ENCODE measurements around the gene ATP1A4.

- no peak for TF ChIP-seq CTCF (IDR thresholded peaks at IDR 0.05)
- no peak for TF ChIP-seq POLR2AphosphoS5 (IDR thresholded peaks at IDR 0.05)
- no peak for TF ChIP-seq POLR2A (IDR thresholded peaks at IDR 0.05)
Observed at GRCh38 chr1:160225345-160225744, 73.9 kb downstream of the ATP1A4 start.

Data from gastroesophageal sphincter (tissue), 3 donors.